SK-N-MC (cell line): ENCODE results near the gene ABCB8.
A peak's percentile ranks its signal among the peaks of the same experiment; 100 is the strongest.

Experiments used
- DNase-seq: peaks from one replicate; pipeline ENCODE4 v3.0.0-alpha.2; 2011; ENCODE audit warnings: low read depth, low spot score
- H3K27ac ChIP-seq: fragments of 200-600 bp; sonication (generic); 2 replicates; pipeline ENCODE4 v1.5.1; 2016; ENCODE audit warnings: mixed run types
- H3K36me3 ChIP-seq: fragments of 200-600 bp; sonication (generic); 2 replicates; pipeline ENCODE4 v1.6.1; 2017; ENCODE audit warnings: antibody characterized with exemption, low read length, mixed read lengths; ENCODE audit not compliant: insufficient read depth
- H3K4me3 ChIP-seq: fragments of 200-600 bp; sonication (generic); 2 replicates; pipeline ENCODE4 v1.5.1; 2016
- H3K9ac ChIP-seq: fragments of 200-600 bp; sonication (generic); 2 replicates; pipeline ENCODE4 v1.8.0; 2017; ENCODE audit warnings: mixed run types, mixed read lengths; ENCODE audit not compliant: insufficient read length
- H3K9me3 ChIP-seq: fragments of 200-600 bp; sonication (generic); 2 replicates; pipeline ENCODE4 v1.6.1; 2017; ENCODE audit warnings: low read depth, mild to moderate bottlenecking, antibody characterized with exemption, low read length, moderate library complexity, mixed read lengths
- EZH2 ChIP-seq: fragments of 200-600 bp; sonication (generic); IDR thresholded peaks from one replicate; pipeline ENCODE4 v1.6.1; 2017; ENCODE audit warnings: antibody characterized with exemption
- FOXP2 ChIP-seq: optimal IDR thresholded peaks from 2 replicates; pipeline ENCODE3; 2011; ENCODE audit warnings: mild to moderate bottlenecking, moderate library complexity; ENCODE audit not compliant: insufficient read depth; ENCODE audit errors: extremely low read length, control extremely low read depth
- POLR2AphosphoS5 ChIP-seq: IDR thresholded peaks from 2 replicates; pipeline ENCODE4 v1.6.1; 2012; ENCODE audit warnings: mild to moderate bottlenecking, low read depth, low read length, borderline replicate concordance

The ABCB8 gene

DNA sequence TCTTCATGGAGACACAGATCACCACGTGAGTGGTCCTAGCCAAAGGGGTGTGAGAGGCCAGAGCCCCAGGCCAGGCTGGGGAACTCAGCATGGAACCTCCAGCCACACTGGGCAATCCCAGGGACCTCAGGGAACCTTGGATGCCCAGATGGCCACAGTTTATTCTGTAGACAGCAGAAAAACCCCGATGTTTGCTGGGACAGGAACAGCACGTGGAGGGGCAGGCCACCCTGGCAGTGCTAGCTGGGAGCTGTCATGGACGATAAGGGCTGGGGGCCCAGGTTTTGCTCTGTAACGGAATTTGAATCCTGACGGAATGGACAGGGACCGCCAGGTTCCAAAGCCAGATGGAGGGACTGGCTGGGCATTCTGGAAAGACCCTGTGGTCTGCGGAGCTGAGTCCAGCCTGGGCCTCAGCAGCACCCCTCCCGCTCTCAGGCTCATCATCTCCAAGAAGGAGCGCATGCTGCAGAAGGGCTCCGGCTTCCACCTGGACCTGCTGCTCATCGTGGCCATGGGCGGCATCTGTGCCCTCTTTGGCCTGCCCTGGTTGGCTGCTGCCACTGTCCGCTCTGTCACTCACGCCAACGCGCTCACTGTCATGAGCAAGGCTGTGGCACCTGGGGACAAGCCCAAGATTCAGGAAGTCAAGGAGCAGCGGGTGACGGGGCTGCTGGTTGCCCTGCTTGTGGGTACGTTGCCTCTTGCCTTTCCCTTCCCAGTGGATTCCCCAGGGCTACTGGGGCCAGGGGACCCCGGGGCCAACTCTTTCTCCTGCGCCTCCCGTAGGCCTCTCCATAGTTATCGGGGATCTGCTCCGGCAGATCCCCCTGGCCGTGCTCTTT, 46.8 kb downstream of the ABCB8 start:
- TF ChIP-seq FOXP2 (no peak), POLR2AphosphoS5 (no peak), EZH2 (no peak)
- no peak for DNase-seq
- peaks cover 44% of the 10 kb centered on the region; the same call in 1 of the 2 replicates for H3K36me3 ChIP-seq
- H3K27ac ChIP-seq, result no peak overlapping the region
- H3K4me3 ChIP-seq, result no peak overlapping the region
- no peaks in the 10 kb centered on the region for H3K9me3 ChIP-seq
- H3K9ac ChIP-seq, result no peak overlapping the region

DNA sequence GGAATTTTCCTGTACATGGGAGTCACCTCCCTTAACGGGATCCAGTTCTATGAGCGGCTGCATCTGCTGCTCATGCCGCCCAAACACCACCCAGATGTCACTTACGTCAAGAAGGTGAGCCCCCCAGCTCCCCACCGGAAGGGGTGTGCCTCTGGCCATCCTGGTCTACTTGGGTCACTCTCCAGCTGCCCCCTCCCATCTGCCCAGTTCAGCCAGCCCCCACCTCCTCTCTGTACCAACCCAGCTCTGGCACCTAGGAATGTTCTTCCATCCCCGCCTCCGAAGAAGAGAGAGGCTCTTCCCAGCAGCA, 47.4 kb downstream of the ABCB8 start:
- H3K9me3 ChIP-seq, result no peaks in the 10 kb centered on the region
- TF ChIP-seq EZH2 (no peak), FOXP2 (no peak), POLR2AphosphoS5 (no peak)
- H3K4me3 ChIP-seq, result no peak overlapping the region
- H3K9ac ChIP-seq, result no peak overlapping the region
- no peak for DNase-seq
- H3K27ac ChIP-seq, result no peak overlapping the region
- peaks cover 39% of the 10 kb centered on the region; the same call in 1 of the 2 replicates for H3K36me3 ChIP-seq

DNA sequence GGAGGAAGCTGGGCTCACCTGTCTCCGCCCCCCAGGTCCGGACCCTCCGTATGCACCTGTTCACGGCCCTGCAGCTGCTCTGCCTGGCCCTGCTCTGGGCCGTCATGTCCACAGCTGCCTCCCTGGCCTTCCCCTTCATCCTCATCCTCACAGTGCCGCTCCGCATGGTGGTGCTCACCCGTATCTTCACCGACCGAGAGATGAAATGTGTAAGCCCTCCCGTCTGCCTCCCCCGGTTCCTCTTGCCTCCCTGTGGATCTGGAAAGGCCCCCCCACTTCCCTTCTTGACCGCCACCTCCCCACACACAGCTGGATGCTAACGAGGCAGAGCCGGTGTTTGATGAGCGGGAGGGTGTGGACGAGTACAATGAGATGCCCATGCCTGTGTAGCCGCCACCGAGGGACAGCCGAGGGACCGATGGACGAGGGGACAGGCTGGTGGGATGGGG, 47.8 kb downstream of the ABCB8 start:
- TF ChIP-seq FOXP2 (no peak), POLR2AphosphoS5 (peak; percentile 16; the same call in 1 of the 2 replicates)
- Histone ChIP-seq H3K27ac (no peak overlapping the region), H3K4me3 (no peak overlapping the region), H3K9ac (no peak overlapping the region), H3K36me3 (peaks cover 35% of the 10 kb centered on the region; the same call in 1 of the 2 replicates), H3K9me3 (no peaks in the 10 kb centered on the region)
- DNase-seq, result no peak

DNA sequence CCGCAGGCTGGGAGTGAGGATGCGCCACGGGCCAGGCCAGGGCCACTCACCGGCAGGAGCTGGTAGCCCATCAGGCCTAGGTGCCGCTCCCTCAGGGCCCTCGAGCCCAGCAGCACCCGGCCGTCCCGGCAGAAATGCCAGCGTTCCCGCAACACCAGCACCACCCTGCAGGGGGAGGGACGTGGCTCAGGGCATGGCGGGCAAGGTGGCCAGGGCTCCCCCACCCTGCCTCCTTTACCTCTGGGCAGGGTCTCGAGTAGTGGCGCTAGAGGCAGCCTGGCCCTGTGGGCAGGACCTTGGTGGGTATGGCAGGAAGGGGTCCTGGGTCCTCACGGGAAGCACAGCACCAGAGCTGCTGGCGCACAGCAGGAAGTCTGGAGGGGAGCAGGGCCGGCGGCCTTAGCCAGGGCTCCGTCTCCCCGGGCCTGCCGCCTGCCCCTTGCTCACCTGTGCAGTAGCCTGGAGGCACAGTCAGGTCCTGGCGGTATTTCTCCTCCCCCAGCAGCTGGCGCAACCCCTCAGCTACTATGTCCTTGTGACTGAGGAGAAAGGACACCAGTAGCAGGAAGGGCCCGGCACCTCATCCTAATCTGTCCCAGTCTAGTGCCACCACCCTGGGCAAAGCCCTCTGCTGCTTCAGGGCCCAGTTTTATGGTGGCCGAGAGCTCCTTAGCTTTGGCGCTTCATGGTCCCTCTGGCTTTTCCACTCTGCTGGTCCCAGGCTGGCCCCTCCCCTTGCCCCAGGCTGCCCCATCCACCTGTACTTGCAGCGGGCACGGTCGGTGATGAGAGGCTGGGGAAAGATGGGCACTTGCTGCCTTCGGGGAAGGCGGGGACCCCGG, 48.8 kb downstream of the ABCB8 start:
- TF ChIP-seq FOXP2, result no peak
- Histone ChIP-seq H3K9me3 (no peaks in the 10 kb centered on the region), H3K36me3 (peaks cover 25% of the 10 kb centered on the region; the same call in 1 of the 2 replicates), H3K27ac (no peak overlapping the region), H3K4me3 (no peak overlapping the region), H3K9ac (no peak overlapping the region)
- no peak for DNase-seq

DNA sequence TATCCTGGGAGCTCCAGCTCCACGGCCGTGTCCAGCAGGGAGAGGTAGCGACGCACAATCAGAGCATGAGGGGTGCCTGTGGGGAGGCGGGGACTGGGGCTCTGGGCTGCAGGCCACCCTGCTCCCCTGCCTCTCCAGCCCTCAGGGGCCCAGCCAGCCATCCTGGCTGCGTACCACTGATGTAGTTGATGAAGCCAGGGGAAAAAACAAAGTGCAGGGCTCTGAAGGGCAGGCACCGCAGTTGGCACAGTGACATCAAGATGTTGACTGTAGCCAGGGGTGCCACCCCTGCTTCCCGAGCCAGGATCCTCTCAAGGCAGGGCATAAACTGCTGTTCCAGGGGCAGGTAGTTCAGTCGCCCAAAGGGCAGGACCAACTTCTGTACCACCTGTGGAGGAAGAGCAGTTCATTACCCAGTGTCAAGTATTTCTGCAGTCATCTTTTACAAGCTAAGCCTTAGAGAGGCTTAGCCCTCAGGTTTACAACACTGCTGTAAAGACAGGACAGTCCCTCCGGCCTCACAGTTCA, 49.5 kb downstream of the ABCB8 start:
- H3K9me3 ChIP-seq, result no peaks in the 10 kb centered on the region
- peak overlapping the region; percentile 42; the same call in 1 of the 2 replicates for H3K27ac ChIP-seq
- no peak overlapping the region for H3K9ac ChIP-seq

DNA sequence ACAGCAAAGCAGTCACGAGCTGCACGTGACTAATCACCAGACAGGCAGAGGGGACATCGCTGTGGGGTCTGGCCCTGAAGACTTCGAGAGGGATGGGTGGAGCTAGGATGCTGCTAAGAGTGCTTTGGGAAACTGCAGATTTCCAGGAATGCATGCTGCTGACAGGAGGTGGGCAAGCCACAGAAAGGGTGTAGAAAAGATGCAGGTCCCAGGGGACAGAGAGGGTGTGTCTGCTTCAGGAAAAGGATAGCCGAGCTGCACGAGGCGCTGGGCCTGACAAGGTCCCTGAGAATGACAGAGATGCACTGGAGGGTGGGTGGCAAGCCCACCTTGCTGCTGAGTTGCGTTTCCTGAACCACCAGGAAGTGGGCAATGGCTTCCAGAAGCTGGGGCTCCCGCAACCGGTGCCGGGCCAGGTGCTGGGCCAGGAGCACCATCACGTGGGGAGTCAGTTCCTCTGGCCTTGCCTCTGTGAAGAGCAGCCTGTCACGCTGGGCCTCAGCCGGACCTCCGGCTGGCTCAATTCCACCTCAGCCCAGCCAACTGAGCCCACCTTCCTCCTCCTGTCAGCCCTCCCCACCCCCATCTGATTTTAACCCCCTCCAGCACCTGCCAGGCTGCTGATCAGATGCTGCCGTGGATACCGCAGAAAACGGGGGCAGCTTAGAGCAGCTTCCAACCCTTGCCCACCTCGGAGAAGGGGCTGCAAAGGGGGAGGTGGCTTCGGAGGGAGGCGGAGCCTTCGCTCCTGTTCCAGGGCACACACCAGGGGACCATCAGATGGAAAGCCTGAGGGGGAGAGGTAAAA, 50.2 kb downstream of the ABCB8 start:
- TF ChIP-seq FOXP2 (no peak), POLR2AphosphoS5 (peak; percentile 41; the same call in 1 of the 2 replicates), EZH2 (no peak)
- H3K36me3 ChIP-seq, result peaks cover 22% of the 10 kb centered on the region; the same call in 1 of the 2 replicates
- H3K9me3 ChIP-seq, result no peaks in the 10 kb centered on the region
- peak overlapping the region; percentile 42; the same call in 1 of the 2 replicates for H3K27ac ChIP-seq
- DNase-seq, result no peak
- H3K9ac ChIP-seq, result no peak overlapping the region
- no peak overlapping the region; the same call in 1 of the 2 replicates for H3K4me3 ChIP-seq

More for the DNA sequence above, 49.5 kb downstream of the ABCB8 start:
- no peak for TF ChIP-seq EZH2
- 0 out of 2 replicates have a peak, but pooled peaks have one; percentile 17 for TF ChIP-seq POLR2AphosphoS5
- no peak for DNase-seq
- Histone ChIP-seq H3K4me3 (no peak overlapping the region), H3K36me3 (peaks cover 22% of the 10 kb centered on the region; the same call in 1 of the 2 replicates)

DNA sequence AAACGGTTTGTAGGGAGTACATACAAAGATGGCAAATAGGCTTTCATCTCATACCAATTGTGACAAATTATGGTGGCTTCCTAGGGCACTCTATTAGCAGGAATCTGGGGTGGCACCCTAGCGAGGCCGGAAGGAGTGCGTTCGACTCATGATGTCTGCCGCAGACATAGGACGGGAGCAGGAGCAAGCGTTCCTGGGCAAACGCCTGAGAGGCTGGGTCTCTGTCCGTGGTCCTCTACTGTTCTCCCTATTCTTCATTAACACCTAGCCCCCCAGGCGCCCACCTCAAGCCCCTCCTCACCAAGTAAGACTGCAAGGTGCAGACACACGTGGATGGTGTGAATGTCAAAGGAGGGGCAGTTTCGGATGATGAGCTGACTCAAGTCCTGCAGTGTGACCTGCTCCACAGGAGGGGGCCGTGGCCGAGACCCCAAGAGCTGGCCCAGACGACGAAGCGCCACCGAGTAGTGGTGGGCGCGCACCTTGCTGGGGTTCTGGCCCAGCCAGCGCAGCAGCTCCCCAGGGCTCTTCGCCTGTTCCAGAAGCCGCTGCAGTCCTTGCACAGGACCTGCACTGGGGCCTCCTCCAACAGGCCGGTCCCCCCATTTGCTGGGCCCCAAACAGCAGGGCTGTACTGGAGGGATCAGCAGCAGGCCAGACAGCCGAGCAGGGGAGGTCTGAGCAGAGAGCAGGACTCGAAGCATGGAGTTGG, 51.1 kb downstream of the ABCB8 start:
- peaks cover 14% of the 10 kb centered on the region; the same call in 1 of the 2 replicates for H3K36me3 ChIP-seq
- H3K4me3 ChIP-seq, result peak overlapping the region; percentile 97
- peak overlapping the region; percentile 97 for H3K9ac ChIP-seq
- no peaks in the 10 kb centered on the region for H3K9me3 ChIP-seq
- TF ChIP-seq FOXP2, result no peak
- TF ChIP-seq POLR2AphosphoS5, result no peak
- TF ChIP-seq EZH2, result no peak
- no peak overlapping the region for H3K27ac ChIP-seq
- no peak for DNase-seq
